HepG2 (cell line): ENCODE data around the gene SLC43A1.

ENCODE experiments used
- BHLHE40 ChIP-seq: IDR thresholded peaks from 2 replicates; pipeline ENCODE4 v1.6.1; 2011; ENCODE audit warnings: low read length, improper control_type of control experiment
- CAMTA2 ChIP-seq: sonication (generic); formaldehyde crosslinking; IDR thresholded peaks from 2 replicates; pipeline ENCODE4 v1.4.0; 2020; ENCODE audit warnings: mild to moderate bottlenecking, missing genetic modification reagents, borderline replicate concordance
- CEBPG ChIP-seq: IDR thresholded peaks from 2 replicates; pipeline ENCODE4 v1.6.1; 2016
- CHD4 ChIP-seq: fragments of 200-600 bp; sonication (generic); IDR thresholded peaks from 2 replicates; pipeline ENCODE4 v1.7.0; 2017; ENCODE audit warnings: mild to moderate bottlenecking, low read length, borderline replicate concordance
- RFX5 ChIP-seq: IDR thresholded peaks from 2 replicates; pipeline ENCODE4 v1.6.1; 2011; ENCODE audit warnings: low read depth, low read length, improper control_type of control experiment
- SP1 ChIP-seq, 2 experiments: fragments of 450-650 bp in 1 of 2; sonication (generic) in 1 of 2; formaldehyde crosslinking in 1 of 2; IDR thresholded peaks; 2 replicates each; pipeline versions ENCODE4 v1.4.0 to v1.6.1; 2016 to 2020; ENCODE audit warnings: missing genetic modification reagents in 1 of 2
- WIZ ChIP-seq: sonication (generic); formaldehyde crosslinking; IDR thresholded peaks from 2 replicates; pipeline ENCODE4 v1.5.1; 2020; ENCODE audit warnings: mild to moderate bottlenecking, missing genetic modification reagents
- ZNF776 ChIP-seq: sonication (generic); formaldehyde crosslinking; IDR thresholded peaks from 2 replicates; pipeline ENCODE4 v1.4.0; 2020; ENCODE audit warnings: mild to moderate bottlenecking, missing genetic modification reagents
- ZSCAN29 ChIP-seq: sonication (generic); formaldehyde crosslinking; conservative IDR thresholded peaks from 2 replicates; pipeline ENCODE4 v1.4.0; 2020; ENCODE audit warnings: mild to moderate bottlenecking, missing genetic modification reagents
- TF ChIP-seq, protein P1 (sequence below): sonication (generic); formaldehyde crosslinking; conservative IDR thresholded peaks from 2 replicates; pipeline ENCODE4 v1.4.0; 2020; ENCODE audit warnings: missing genetic modification reagents
- TF ChIP-seq, protein P2 (sequence below), 2 experiments: sonication (generic) in 1 of 2; formaldehyde crosslinking in 1 of 2; IDR thresholded peaks; 2 replicates each; pipeline versions ENCODE4 v1.5.1 to v1.6.1; 2011 to 2020; ENCODE audit warnings: borderline replicate concordance in 1 of 2, low read depth in 1 of 2, low read length in 1 of 2, mild to moderate bottlenecking in 1 of 2, missing genetic modification reagents in 1 of 2, moderate library complexity in 1 of 2
- TF ChIP-seq, protein P3 (sequence below), 2 experiments: IDR thresholded peaks; 2 replicates each; pipeline ENCODE4 v1.6.1; 2011 to 2012; ENCODE audit warnings: low read length in 2 of 2, borderline replicate concordance in 1 of 2, low read depth in 1 of 2, mild to moderate bottlenecking in 1 of 2, moderate library complexity in 1 of 2

DNA sequence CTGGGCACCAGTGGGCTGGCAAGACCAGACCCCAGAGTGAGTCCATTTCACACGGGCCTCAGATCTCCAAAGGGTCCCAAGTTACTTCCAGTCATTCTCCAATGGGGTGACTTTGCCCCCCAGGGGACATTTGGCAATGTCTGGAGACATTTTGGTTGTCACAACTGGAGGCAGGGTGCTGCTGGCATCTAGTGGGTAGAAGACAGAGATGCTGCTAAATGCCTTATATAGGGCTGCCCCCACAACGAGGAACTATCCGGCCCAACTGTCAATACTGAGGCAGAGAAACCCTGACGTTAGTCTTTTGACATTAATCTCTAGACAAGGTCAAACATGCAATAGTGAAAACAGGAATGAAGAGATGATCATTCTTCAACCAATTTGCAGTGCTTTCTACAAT, 48.8 kb downstream of the SLC43A1 start:
- TF ChIP-seq, protein P1, sequence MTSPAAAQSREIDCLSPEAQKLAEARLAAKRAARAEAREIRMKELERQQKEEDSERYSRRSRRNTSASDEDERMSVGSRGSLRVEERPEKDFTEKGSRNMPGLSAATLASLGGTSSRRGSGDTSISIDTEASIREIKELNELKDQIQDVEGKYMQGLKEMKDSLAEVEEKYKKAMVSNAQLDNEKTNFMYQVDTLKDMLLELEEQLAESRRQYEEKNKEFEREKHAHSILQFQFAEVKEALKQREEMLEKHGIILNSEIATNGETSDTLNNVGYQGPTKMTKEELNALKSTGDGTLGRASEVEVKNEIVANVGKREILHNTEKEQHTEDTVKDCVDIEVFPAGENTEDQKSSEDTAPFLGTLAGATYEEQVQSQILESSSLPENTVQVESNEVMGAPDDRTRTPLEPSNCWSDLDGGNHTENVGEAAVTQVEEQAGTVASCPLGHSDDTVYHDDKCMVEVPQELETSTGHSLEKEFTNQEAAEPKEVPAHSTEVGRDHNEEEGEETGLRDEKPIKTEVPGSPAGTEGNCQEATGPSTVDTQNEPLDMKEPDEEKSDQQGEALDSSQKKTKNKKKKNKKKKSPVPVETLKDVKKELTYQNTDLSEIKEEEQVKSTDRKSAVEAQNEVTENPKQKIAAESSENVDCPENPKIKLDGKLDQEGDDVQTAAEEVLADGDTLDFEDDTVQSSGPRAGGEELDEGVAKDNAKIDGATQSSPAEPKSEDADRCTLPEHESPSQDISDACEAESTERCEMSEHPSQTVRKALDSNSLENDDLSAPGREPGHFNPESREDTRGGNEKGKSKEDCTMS (CRISPR knock-in tag) = no peak
- no peak for TF ChIP-seq ZNF776 (CRISPR knock-in tag)
- no peak for TF ChIP-seq RFX5
- TF ChIP-seq, protein P2, sequence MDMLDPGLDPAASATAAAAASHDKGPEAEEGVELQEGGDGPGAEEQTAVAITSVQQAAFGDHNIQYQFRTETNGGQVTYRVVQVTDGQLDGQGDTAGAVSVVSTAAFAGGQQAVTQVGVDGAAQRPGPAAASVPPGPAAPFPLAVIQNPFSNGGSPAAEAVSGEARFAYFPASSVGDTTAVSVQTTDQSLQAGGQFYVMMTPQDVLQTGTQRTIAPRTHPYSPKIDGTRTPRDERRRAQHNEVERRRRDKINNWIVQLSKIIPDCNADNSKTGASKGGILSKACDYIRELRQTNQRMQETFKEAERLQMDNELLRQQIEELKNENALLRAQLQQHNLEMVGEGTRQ (IDR thresholded peaks at IDR 0.05; ENCODE audit: low read depth, low read length) = no peak
- TF ChIP-seq, protein P2 (CRISPR knock-in tag; IDR thresholded peaks at IDR 0.05; ENCODE audit: borderline replicate concordance) = no peak
- TF ChIP-seq ZSCAN29 (CRISPR knock-in tag) = no peak
- no peak for TF ChIP-seq BHLHE40
- TF ChIP-seq SP1 (IDR thresholded peaks at IDR 0.05) = no peak
- TF ChIP-seq SP1 (CRISPR knock-in tag; IDR thresholded peaks at IDR 0.05) = no peak
- no peak for TF ChIP-seq WIZ
- no peak for TF ChIP-seq CHD4
- TF ChIP-seq, protein P3, sequence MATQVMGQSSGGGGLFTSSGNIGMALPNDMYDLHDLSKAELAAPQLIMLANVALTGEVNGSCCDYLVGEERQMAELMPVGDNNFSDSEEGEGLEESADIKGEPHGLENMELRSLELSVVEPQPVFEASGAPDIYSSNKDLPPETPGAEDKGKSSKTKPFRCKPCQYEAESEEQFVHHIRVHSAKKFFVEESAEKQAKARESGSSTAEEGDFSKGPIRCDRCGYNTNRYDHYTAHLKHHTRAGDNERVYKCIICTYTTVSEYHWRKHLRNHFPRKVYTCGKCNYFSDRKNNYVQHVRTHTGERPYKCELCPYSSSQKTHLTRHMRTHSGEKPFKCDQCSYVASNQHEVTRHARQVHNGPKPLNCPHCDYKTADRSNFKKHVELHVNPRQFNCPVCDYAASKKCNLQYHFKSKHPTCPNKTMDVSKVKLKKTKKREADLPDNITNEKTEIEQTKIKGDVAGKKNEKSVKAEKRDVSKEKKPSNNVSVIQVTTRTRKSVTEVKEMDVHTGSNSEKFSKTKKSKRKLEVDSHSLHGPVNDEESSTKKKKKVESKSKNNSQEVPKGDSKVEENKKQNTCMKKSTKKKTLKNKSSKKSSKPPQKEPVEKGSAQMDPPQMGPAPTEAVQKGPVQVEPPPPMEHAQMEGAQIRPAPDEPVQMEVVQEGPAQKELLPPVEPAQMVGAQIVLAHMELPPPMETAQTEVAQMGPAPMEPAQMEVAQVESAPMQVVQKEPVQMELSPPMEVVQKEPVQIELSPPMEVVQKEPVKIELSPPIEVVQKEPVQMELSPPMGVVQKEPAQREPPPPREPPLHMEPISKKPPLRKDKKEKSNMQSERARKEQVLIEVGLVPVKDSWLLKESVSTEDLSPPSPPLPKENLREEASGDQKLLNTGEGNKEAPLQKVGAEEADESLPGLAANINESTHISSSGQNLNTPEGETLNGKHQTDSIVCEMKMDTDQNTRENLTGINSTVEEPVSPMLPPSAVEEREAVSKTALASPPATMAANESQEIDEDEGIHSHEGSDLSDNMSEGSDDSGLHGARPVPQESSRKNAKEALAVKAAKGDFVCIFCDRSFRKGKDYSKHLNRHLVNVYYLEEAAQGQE (IDR thresholded peaks at IDR 0.05; ENCODE audit: borderline replicate concordance in 1 of 2, low read depth in 1 of 2, low read length in 2 of 2) = no peak
- TF ChIP-seq CEBPG = no peak
- TF ChIP-seq CAMTA2 (CRISPR knock-in tag) = no peak
